HL-60/S4 treated with retinoic acid at 250 ng/mL for 4 days and 3 days (cell line): ENCODE results near the gene DCTN3.

Experiments used
- in situ Hi-C: fragments of 300-500 bp; cut with MboI; formaldehyde crosslinking; loops from 2 replicates; pipeline ENCODE4 v1.7.0; 2022; ENCODE audit warnings: low sequenced_read_pairs

DCTN3 gene

GRCh38 chr9:34576597-34577399, 43.5 kb downstream of the DCTN3 start:
- in situ Hi-C loops, result loop anchor here (25.0 kb wide), 1 partner anchor 139 kb away; no protein-coding TSS in a partner anchor

DNA sequence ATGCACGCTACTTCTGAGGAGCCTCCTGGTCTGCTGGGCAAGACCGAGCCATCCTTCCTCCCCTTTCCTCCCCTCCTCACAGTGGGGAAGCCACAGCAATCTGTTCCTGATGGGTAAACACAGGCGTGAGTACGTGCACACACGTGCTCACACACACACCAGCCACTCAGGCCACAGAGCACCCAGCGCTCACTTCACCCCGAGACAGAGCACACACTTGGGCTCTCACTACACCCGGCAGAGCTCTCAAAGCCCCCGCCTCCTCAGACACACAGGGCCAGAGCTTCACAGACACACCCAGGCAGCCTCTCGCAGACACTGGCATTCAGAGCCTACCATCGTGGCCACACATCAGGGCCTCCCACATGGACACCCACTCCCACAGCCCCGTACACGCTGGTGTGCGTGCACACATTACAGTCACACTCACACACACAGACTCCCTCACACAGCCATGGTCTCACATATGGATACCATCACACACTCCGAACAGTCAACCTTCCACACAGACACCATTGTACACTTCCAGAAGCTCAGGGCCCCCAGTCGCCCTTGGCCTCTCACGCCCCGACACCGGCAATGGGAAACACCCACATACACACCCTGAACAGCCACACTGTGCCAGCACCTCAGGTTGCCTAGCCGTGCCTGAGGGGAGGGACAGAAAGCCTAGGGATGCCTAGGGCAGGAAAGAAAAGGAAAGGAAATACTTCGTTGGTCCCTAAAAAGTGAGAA, 44.3 kb downstream of the DCTN3 start:
- in situ Hi-C loops, result loop anchor here (25.0 kb wide), 1 partner anchor 139 kb away; no protein-coding TSS in a partner anchor

GRCh38 chr9:34575241-34575640, 45.1 kb downstream of the DCTN3 start:
- in situ Hi-C loops, result loop anchor here (25.0 kb wide), 1 partner anchor 138 kb away; no protein-coding TSS in a partner anchor

- in situ Hi-C loops, result no loop called here
Measured at GRCh38 chr9:34574571-34574970, 45.7 kb downstream of the DCTN3 start.

DNA sequence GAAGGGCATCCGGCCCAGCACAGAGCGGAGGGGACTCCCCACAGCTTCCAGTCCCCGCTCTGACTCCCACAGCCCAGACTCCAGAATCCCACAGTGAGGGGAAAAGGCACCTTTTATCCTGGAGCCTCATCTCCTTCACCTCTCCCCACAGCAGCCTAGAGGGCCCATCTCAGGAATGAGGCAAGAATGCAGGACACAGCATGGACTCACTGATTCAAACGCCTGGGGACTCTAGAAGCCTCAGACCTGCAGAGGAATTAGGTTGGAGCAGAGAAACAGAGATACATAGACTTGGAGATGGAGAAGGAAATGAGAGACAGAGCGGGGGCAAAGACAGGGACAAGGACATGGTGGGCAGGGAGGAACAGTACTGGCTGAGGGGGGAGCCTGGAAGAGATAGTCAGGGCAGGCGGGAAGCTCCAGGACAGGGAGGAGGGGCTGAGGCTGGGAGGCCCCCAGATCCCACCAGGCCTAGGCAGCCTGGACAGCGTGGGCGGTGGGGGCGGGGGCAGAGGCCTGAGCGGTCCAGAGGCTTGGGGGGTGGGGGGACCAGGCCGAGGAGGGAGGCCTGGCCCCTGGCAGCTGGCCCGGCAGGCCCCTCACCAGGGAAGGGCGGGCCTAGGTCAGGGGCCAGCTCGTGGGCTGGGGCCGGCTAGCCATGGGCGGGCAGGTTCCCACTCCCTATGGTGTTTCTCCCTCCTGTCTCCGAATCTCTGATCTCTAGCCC, 46.5 kb downstream of the DCTN3 start:
- in situ Hi-C loops, result no loop called here

DNA sequence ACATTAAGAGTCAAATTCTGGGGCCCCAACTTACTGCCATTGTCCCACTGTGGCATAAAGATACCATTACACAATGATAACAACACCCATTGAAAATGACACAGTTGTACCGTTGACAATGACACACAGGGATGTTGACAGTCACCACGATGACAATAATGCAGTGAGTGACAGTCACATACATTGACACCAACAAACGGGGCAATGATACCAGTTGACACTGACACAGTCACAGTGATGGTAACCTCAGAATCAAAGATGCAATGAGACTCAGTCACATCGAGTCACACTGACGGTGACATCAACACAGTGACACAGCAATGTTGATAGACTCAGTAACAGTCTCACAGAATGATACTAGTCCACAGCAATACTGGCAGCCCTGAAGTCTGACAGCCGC, 47.7 kb downstream of the DCTN3 start:
- in situ Hi-C loops, result no loop called here

DNA sequence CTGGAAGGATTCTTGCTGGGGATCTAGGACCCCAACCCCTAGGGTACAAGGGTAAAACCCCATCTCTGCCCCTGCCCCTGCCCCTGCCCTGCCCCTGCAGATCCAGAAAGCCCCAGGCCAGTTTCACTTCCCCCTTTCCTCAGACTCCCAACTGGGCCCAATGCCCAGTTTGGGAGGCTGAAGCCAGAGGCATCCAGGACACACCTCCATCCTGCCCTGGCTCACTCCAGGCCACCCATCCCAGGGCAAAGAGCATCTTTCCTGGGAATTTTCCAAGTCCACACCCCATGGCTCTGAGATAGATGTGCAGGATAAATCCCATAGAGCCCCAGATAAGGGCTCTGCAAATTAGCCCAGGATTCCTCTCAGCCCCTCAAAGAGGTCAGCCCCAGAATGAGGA, 48.2 kb downstream of the DCTN3 start:
- in situ Hi-C loops, result no loop called here

DNA sequence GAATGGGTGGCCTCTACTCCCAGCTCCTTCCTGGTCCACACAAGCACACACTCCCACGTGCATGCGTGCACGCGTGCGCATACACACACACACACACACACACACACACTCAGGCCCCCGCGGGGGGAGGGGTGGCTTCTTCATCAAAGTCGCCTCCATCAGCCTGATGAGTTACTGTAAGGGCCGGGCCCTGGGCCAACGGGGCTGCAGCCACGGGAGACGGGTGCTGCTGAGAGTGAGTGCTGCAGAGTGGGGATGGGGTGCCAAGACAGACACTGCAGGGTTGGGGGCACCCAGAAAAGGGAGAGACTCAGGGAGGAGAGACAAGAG, 48.8 kb downstream of the DCTN3 start:
- in situ Hi-C loops, result no loop called here

GRCh38 chr9:34570809-34571480, 49.4 kb downstream of the DCTN3 start:
- in situ Hi-C loops, result no loop called here

GRCh38 chr9:34570376-34570775, 49.9 kb downstream of the DCTN3 start:
- in situ Hi-C loops, result no loop called here

GRCh38 chr9:34568774-34569173, 51.5 kb downstream of the DCTN3 start:
- in situ Hi-C loops, result no loop called here

DNA sequence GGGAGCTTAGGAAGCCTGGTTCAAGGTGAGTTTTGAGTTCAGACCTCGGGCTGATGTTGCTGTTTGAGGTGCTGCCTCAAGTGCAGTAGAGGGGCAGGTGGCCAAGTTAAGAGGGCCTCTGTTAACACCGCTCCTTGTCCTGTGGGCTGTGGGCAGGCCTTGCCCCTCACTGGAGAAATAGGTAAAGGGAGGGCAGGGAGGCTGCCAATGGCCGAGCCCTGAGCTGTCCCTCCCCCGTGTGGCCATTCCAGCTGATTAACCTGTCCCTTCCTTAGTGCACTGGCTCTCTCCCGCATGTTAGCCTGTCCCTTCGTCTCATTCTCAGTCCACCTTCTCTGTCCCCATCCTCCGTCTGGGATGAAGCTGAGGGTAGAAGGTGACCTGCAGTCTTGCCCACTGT, 52.2 kb downstream of the DCTN3 start:
- in situ Hi-C loops, result no loop called here

- in situ Hi-C loops, result no loop called here
Measured at GRCh38 chr9:34566972-34567371, 53.3 kb downstream of the DCTN3 start.

DNA sequence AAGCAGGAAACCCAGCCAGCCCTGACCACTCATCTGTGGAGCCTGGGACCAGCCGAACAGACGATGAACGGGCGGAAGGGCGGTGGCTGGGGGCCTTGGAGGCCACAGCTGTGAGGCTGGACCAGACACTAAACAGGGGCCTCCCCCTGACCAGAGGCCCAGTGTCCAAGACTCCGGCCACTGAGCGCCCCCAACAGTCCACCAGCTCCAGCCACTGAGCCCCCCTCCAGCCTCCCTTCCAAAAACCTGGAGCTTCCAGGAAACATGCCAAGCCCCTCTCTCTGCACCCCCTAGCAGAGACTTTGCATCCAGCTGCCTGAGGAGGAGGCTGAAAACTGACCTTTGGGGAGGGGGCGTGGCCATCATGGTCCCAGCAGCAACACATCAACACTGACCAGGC, 54.0 kb downstream of the DCTN3 start:
- in situ Hi-C loops, result no loop called here

- in situ Hi-C loops, result no loop called here
Measured at GRCh38 chr9:34565856-34566255, 54.4 kb downstream of the DCTN3 start.

GRCh38 chr9:34564617-34565016, 55.7 kb downstream of the DCTN3 start:
- in situ Hi-C loops, result no loop called here
